ENCODE results near the gene LIPJ.

The LIPJ gene

DNA sequence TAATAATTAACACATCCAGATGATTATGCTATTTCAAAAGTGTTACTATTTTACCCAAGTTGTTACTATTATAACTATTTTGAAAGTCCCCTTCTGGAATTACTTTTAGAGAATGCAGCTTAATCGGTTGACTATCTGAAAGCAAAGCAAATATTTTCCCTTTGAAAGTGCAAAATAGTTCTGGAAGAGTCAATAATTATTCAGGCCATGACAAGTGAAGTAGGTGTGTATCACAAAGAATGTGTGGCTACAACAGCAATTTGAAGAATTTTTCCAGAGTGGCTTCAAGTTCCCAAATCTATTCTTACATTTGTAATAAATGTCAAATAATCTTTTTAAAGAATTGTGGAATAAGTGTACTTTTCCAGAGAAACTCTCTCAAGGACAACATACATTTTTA, 46.2 kb upstream of the LIPJ start:
- H2AFZ ChIP-seq (ENCODE audit: low read depth, low read length, severe bottlenecking) = no peak overlapping the region
- no peak for TF ChIP-seq EZH2phosphoT487 (conservative IDR thresholded peaks at IDR 0.05; ENCODE audit: low read length)
- TF ChIP-seq, protein P1, sequence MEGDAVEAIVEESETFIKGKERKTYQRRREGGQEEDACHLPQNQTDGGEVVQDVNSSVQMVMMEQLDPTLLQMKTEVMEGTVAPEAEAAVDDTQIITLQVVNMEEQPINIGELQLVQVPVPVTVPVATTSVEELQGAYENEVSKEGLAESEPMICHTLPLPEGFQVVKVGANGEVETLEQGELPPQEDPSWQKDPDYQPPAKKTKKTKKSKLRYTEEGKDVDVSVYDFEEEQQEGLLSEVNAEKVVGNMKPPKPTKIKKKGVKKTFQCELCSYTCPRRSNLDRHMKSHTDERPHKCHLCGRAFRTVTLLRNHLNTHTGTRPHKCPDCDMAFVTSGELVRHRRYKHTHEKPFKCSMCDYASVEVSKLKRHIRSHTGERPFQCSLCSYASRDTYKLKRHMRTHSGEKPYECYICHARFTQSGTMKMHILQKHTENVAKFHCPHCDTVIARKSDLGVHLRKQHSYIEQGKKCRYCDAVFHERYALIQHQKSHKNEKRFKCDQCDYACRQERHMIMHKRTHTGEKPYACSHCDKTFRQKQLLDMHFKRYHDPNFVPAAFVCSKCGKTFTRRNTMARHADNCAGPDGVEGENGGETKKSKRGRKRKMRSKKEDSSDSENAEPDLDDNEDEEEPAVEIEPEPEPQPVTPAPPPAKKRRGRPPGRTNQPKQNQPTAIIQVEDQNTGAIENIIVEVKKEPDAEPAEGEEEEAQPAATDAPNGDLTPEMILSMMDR (IDR thresholded peaks at IDR 0.05; ENCODE audit: insufficient read depth, low read length, poor library complexity, severe bottlenecking) = no peak
- H3K27ac ChIP-seq (ENCODE audit: low read depth, low read length) = no peak overlapping the region
- no peaks in the 10 kb centered on the region for H3K27me3 ChIP-seq (ENCODE audit: low read length)
- no peaks in the 10 kb centered on the region for H3F3A ChIP-seq (ENCODE audit: insufficient read depth)
- H3K4me2 ChIP-seq (ENCODE audit: low read depth, low read length, poor library complexity, severe bottlenecking) = no peak overlapping the region
- no peak overlapping the region for H3K9ac ChIP-seq (ENCODE audit: low read length)
- H3K79me2 ChIP-seq (ENCODE audit: insufficient read depth, low read length) = no peaks in the 10 kb centered on the region
- no peak overlapping the region for H3K4me3 ChIP-seq (ENCODE audit: insufficient read depth, low read length, poor library complexity, severe bottlenecking)
- no peaks in the 10 kb centered on the region for H3K36me3 ChIP-seq (ENCODE audit: low read length)
- H3K9me2 ChIP-seq (replicated peaks; ENCODE audit: insufficient read depth, low read length) = no peaks in the 10 kb centered on the region
- no peaks in the 10 kb centered on the region for H3K9me3 ChIP-seq (ENCODE audit: insufficient read depth, low read length)
- no peaks in the 10 kb centered on the region for H4K20me1 ChIP-seq (ENCODE audit: low read depth, low read length)

DNA sequence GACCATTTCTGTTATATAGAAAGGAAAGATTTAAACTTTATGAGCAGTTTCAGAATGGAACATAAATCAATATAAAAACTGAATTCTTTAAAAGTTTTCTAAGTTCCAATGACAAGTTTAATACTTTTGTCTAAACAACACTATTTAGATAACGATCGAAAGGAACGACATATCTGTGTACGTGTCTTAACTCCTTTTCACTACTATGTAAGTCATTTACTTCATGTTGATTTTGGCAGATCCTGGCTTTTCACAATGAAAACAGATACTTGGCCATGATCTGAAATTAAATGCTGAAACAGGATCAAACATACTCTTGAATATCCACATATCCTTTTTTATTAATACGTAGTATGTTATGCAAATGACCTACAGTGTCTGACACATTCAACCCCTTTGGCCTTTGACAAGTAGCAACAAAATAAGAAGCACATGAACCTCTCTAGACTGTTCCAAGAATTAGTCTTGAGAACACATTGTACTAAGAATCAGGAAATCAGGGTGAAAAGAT, 45.4 kb upstream of the LIPJ start:
- no peak overlapping the region for H3K27ac ChIP-seq (ENCODE audit: low read depth, low read length)
- no peak overlapping the region for H3K9ac ChIP-seq (ENCODE audit: low read length)
- H3K4me2 ChIP-seq (ENCODE audit: low read depth, low read length, poor library complexity, severe bottlenecking) = no peak overlapping the region
- H3F3A ChIP-seq (ENCODE audit: insufficient read depth) = no peaks in the 10 kb centered on the region
- no peaks in the 10 kb centered on the region for H3K9me3 ChIP-seq (ENCODE audit: insufficient read depth, low read length)
- H3K9me2 ChIP-seq (replicated peaks; ENCODE audit: insufficient read depth, low read length) = no peaks in the 10 kb centered on the region
- H3K79me2 ChIP-seq (ENCODE audit: insufficient read depth, low read length) = no peaks in the 10 kb centered on the region
- no peak overlapping the region for H2AFZ ChIP-seq (ENCODE audit: low read depth, low read length, severe bottlenecking)
- no peak overlapping the region for H3K4me3 ChIP-seq (ENCODE audit: insufficient read depth, low read length, poor library complexity, severe bottlenecking)
- no peaks in the 10 kb centered on the region for H4K20me1 ChIP-seq (ENCODE audit: low read depth, low read length)
- no peaks in the 10 kb centered on the region for H3K36me3 ChIP-seq (ENCODE audit: low read length)
- TF ChIP-seq, protein P1 (IDR thresholded peaks at IDR 0.05; ENCODE audit: insufficient read depth, low read length, poor library complexity, severe bottlenecking) = no peak
- no peak for TF ChIP-seq EZH2phosphoT487 (conservative IDR thresholded peaks at IDR 0.05; ENCODE audit: low read length)
- H3K27me3 ChIP-seq (ENCODE audit: low read length) = no peaks in the 10 kb centered on the region

DNA sequence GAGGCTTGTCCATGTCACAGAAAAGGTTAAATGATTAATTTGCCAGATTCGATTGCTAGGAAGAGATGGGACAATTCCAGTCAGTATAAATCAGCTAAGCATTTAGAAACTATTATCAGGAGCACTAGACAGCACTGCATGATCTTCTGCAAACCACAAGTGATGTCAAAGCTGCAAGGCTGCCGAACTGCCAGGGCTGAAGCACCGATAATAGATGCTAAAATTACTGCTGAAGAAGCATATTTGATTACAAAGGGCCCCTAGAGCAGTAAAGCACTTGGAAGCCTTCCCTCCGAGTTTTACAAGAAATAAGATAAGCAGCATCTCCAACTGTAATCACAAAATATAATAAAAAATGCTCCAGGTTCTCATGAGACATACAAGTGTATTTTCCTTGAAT, 44.0 kb upstream of the LIPJ start:
- Histone ChIP-seq H3K9me3 (ENCODE audit: insufficient read depth, low read length) (no peaks in the 10 kb centered on the region), H3K27ac (ENCODE audit: low read depth, low read length) (no peak overlapping the region), H3F3A (ENCODE audit: insufficient read depth) (no peaks in the 10 kb centered on the region), H3K9ac (ENCODE audit: low read length) (no peak overlapping the region), H3K27me3 (ENCODE audit: low read length) (no peaks in the 10 kb centered on the region), H3K9me2 (replicated peaks; ENCODE audit: insufficient read depth, low read length) (no peaks in the 10 kb centered on the region), H3K79me2 (ENCODE audit: insufficient read depth, low read length) (no peaks in the 10 kb centered on the region), H4K20me1 (ENCODE audit: low read depth, low read length) (no peaks in the 10 kb centered on the region), H2AFZ (ENCODE audit: low read depth, low read length, severe bottlenecking) (no peak overlapping the region), H3K4me2 (ENCODE audit: low read depth, low read length, poor library complexity, severe bottlenecking) (no peak overlapping the region), H3K4me3 (ENCODE audit: insufficient read depth, low read length, poor library complexity, severe bottlenecking) (no peak overlapping the region), H3K36me3 (ENCODE audit: low read length) (no peaks in the 10 kb centered on the region)
- TF ChIP-seq, protein P1 (IDR thresholded peaks at IDR 0.05; ENCODE audit: insufficient read depth, low read length, poor library complexity, severe bottlenecking) = no peak
- no peak for TF ChIP-seq EZH2phosphoT487 (conservative IDR thresholded peaks at IDR 0.05; ENCODE audit: low read length)
